ENCODE results near the gene SMTNL2. TPM values are rescaled to one million over a fixed set of nuclear protein-coding genes. Genes with fewer than 3 reads are reported as not detected.

Gene SMTNL2
- total RNA-seq, 1 donor from 2014 or later = 1.7 TPM

- Mint-ChIP-seq H3K9me3 (ENCODE audit: unreplicated experiment) (no peaks in the 10 kb centered on the region), H3K36me3 (ENCODE audit: unreplicated experiment) (peaks cover 4% of the 10 kb centered on the region), H3K27me3 (ENCODE audit: unreplicated experiment) (peaks cover 16% of the 10 kb centered on the region), H3K27ac (ENCODE audit: unreplicated experiment) (no peak overlapping the region), H3K4me3 (ENCODE audit: unreplicated experiment) (no peak overlapping the region), H3K4me1 (ENCODE audit: unreplicated experiment) (peaks cover 25% of the 10 kb centered on the region)
- DNase-seq (ENCODE audit: extremely low spot score, unreplicated experiment) = no peak
- no peak for TF ChIP-seq CTCF (IDR thresholded peaks at IDR 0.05)
These were observed 26.5 kb upstream of the SMTNL2 start for GRCh38 chr17:4557626-4558346.

DNA sequence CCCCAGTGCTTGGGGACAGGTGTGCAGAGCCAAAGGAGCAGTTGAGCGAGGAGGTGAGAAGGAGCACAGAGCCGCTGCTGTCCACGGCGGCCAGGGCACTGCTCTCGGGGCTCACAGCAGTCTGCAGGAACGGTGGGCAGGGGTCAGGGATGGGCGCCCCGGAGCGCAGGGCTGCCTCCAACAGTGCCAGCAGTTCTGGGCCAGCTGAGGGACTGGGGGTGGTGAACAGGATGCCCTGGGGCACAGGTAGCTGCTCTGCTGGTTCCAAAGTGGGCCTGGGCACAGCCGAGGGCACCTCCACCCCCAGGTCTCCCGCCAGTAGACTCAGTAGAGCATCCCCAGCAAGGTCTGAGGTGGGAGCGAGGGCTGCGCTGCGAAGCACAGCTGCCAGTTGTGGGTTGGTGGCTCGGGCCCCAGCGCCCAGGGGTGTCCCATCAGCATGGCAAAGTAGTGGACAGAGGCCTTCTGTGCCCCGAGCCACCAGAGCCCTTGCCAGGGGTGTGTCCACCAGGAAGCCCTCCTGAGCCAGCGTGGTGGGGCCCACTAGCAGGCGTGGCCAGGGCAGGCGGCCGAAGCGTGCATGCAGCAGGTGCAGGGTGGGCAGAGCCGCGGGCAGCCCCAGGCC lies 25.9 kb upstream of the SMTNL2 start:
- Mint-ChIP-seq H3K9me3 (ENCODE audit: unreplicated experiment) (no peaks in the 10 kb centered on the region), H3K4me3 (ENCODE audit: unreplicated experiment) (no peak overlapping the region), H3K27ac (ENCODE audit: unreplicated experiment) (no peak overlapping the region), H3K4me1 (ENCODE audit: unreplicated experiment) (peaks cover 25% of the 10 kb centered on the region), H3K36me3 (ENCODE audit: unreplicated experiment) (peaks cover 4% of the 10 kb centered on the region), H3K27me3 (ENCODE audit: unreplicated experiment) (peaks cover 22% of the 10 kb centered on the region)
- DNase-seq (ENCODE audit: extremely low spot score, unreplicated experiment) = no peak
- no peak for TF ChIP-seq CTCF (IDR thresholded peaks at IDR 0.05)

GRCh38 chr17:4559139-4559791 lies 25.1 kb upstream of the SMTNL2 start:
- peaks cover 18% of the 10 kb centered on the region for H3K4me1 Mint-ChIP-seq (ENCODE audit: unreplicated experiment)
- no peaks in the 10 kb centered on the region for H3K9me3 Mint-ChIP-seq (ENCODE audit: unreplicated experiment)
- no peak for TF ChIP-seq CTCF (IDR thresholded peaks at IDR 0.05)
- no peak overlapping the region for H3K27ac Mint-ChIP-seq (ENCODE audit: unreplicated experiment)
- H3K27me3 Mint-ChIP-seq (ENCODE audit: unreplicated experiment) = peaks cover 25% of the 10 kb centered on the region
- no peak overlapping the region for H3K4me3 Mint-ChIP-seq (ENCODE audit: unreplicated experiment)
- H3K36me3 Mint-ChIP-seq (ENCODE audit: unreplicated experiment) = no peaks in the 10 kb centered on the region
- no peak for DNase-seq (ENCODE audit: extremely low spot score, unreplicated experiment)

GRCh38 chr17:4559966-4560365 lies 24.4 kb upstream of the SMTNL2 start:
- H3K9me3 Mint-ChIP-seq (ENCODE audit: unreplicated experiment) = no peaks in the 10 kb centered on the region
- H3K36me3 Mint-ChIP-seq (ENCODE audit: unreplicated experiment) = no peaks in the 10 kb centered on the region
- TF ChIP-seq CTCF (IDR thresholded peaks at IDR 0.05) = no peak
- H3K4me3 Mint-ChIP-seq (ENCODE audit: unreplicated experiment) = no peak overlapping the region
- no peak for DNase-seq (ENCODE audit: extremely low spot score, unreplicated experiment)
- H3K27me3 Mint-ChIP-seq (ENCODE audit: unreplicated experiment) = peaks cover 25% of the 10 kb centered on the region
- peaks cover 12% of the 10 kb centered on the region for H3K4me1 Mint-ChIP-seq (ENCODE audit: unreplicated experiment)
- H3K27ac Mint-ChIP-seq (ENCODE audit: unreplicated experiment) = no peak overlapping the region

DNA sequence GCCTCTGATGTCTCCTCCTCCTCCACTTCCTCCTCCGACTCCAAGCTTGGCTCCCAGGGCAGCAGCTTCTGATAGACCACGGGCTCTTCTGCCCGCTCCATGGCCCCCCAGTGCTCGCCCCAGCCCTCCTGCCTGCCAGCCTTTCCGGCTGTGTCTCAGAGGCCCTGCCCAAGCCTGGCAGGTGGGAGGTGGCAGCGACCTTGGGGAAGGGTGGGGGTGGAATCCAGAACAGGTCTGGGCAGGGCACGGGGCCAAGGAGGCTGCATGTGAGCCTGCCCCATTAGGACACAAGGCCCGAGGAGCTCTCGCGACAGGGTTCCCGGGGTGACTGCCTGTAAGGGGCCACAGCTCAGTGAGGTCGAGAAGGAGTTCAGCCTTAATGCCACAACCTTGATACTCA lies 23.9 kb upstream of the SMTNL2 start, which contains the start of gene GGT6:
Gene GGT6, minus strand, starts transcription at position 157 of the 400 bp plus-strand sequence. Its CDS starts 56 bp downstream, at position 101.
- H3K27me3 Mint-ChIP-seq (ENCODE audit: unreplicated experiment) = peaks cover 25% of the 10 kb centered on the region
- H3K27ac Mint-ChIP-seq (ENCODE audit: unreplicated experiment) = no peak within 1 kb of the TSS
- H3K4me1 Mint-ChIP-seq (ENCODE audit: unreplicated experiment) = peaks cover 11% of the 10 kb centered on the region
- H3K4me3 Mint-ChIP-seq (ENCODE audit: unreplicated experiment) = no peak within 1 kb of the TSS
- no peak for TF ChIP-seq CTCF (IDR thresholded peaks at IDR 0.05)
- H3K9me3 Mint-ChIP-seq (ENCODE audit: unreplicated experiment) = no peaks in the 10 kb centered on the region
- no peak for DNase-seq (ENCODE audit: extremely low spot score, unreplicated experiment)
- H3K36me3 Mint-ChIP-seq (ENCODE audit: unreplicated experiment) = no peaks in the 10 kb centered on the region

All from osteocyte (in vitro differentiated cells).